Stimulated activated CD4-positive, alpha-beta T cell treated with anti-CD3 and anti-CD28 coated beads, Interleukin-4, amount 100 ng/mL, for 1 hour (primary cell): ENCODE measurements around the gene GYPE.
"Not testable (repeated sequence)": the region's sequence is repeated elsewhere in the genome, so short reads cannot be mapped to it uniquely, and the experiment has no call there.

ENCODE experiments used
- DNase-seq: peaks from one replicate; pipeline ENCODE4 v3.0.0-alpha.2; 2020

The GYPE gene

GRCh38 chr4:143869925-143870324, 35.4 kb downstream of the GYPE start:
- DNase-seq: not testable (repeated sequence)

GRCh38 chr4:143862716-143863115, 42.6 kb downstream of the GYPE start:
- not testable (repeated sequence) for DNase-seq

- no peak for DNase-seq
Measured at GRCh38 chr4:143858456-143858855, 46.9 kb downstream of the GYPE start.

DNA sequence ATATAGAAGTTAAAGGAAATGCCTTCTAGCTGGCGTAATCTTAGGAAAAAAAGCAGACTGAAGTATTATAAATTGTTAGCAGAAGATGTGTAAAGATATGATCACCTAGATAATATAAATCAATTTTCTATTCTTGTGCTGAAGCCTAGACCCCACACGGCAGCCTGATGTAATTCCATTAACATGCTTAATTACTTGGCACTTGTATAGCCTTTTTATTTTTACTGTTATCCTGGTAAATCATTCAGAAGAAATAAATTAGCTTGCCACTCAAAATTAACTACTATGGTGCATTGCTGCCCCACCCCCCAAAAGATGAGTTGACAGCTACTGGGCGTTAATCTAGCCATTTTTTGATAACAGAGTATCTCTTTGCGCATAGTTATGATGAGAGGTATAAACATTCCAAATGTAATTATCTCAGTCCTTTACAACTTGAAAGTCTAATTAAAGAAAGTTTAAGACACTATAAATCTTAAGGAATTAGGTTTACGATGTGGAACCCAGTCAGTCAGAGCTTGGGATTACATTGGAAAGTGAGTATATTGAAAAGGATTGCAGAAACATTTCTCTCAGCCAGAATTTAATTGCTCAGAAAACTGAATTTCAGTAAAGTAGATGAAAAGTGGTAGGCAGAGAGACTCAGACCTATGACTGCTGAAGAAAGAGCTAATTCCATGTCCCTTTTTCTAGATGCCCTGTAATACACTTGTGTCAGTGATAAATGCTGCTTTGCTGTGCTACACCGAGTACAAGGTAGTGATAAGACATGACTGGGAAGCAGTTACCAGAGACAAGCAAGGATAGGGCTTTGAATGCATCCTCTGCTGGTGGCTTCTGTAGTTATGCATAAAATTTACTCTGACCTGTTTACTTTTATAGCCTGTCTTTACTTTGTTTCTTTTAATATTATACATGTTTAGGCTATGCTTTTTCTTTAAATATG, 47.7 kb downstream of the GYPE start:
- not testable (repeated sequence) for DNase-seq

DNA sequence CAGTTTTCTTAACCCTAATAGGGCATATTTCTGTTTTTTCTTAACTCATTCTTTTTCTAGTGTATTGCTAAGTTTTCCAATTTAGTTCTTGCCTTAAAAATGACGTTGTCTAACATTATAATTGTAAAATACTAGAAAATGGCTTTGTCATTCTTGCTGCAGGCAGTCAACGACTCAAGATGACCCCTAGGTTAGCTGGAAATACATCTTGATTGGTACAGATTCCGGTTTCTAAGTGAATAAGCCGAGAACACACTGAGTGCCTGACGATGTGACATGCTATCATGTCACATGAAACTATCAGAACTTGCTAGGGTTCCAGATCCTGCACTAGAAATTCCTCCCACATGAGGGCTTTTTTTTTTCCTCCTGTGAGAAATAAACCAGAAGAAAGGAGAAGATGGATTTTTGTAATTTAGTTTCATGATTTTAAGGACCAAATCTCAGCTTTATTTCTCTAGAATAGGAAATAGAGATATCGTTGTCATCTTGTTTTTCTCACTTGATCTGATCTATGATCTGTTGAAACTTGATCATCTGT, 49.3 kb downstream of the GYPE start:
- not testable (repeated sequence) for DNase-seq

- DNase-seq: not testable (repeated sequence)
Measured at GRCh38 chr4:143854645-143855044, 50.7 kb downstream of the GYPE start.

- DNase-seq: not testable (repeated sequence)
Measured at GRCh38 chr4:143849296-143849695, 56.1 kb downstream of the GYPE start.

DNA sequence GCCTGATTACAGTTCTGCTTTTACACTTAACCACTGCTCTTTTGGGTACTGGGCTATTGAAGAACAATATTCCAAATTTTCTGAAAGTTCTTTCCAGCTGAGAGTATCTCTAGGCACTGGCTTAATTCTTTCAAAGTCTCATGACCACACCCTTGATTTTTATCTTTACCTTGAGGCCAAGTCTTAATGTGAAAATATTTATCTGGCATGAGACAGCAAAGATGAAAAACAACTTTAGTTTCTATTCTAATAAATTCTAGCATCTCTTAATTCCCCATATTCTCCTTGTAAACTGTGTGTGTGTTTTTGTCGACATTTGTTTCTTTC, 61.9 kb downstream of the GYPE start:
- DNase-seq: not testable (repeated sequence)

DNA sequence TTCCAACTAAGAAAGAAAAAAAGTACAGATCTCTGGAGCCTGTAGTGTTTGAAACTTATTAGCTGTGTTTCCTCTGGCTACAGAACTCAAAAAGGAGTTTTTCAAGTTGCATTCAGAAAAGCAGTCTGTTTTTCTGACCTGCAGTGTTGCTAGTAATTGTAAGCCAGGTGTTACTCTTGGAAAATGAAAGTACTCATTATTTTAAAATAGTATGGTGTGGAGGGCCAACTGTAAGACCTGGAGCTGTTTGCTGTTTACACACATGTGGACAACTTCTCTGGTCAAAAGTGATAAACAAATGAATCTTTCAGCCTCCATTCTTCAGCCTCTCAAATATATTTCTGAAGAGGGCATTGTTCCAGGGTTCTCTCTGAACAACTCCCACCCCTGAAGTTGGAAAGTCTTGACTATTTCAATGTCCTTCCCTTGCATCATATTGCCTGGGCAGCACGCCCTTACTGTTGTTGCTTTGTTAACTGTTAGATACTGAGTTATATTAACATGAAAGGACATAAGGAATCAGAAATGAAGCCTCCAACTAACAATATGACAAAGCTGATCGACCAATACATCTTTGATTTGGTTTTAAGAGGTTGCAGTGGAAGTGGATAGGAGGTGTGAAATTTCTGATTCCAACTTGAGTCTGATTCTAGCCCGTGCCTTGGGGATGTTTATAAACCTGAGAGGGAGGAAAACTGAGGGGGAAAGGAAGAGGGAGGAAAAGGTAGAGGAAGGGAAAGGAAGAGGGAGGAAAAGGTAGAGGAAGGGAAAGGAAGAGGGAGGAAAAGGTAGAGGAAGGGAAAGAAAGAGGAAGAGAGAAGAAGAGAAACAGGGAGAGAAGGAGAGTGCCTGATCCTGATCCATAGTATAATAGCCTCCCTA, 62.5 kb downstream of the GYPE start:
- not testable (repeated sequence) for DNase-seq

DNA sequence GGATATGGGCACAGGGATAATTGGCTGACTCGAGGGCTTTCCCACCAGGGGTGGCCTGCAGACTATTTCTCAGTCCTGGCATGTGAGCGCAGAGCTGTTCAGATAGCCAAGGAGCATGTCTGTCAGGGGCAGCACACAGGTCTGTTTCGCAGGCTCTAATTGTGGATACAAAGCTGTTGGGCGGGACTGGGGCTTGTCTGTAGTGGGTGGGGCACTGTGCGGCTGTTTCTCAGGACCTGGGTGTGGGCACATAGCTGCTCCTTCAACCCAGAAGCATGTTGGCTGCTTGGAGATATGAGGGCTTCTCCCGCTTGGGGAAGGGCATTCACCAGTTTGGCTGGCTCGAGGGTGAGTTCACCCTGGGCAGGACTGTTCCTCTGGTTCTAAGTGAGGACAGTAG, 65.9 kb downstream of the GYPE start:
- DNase-seq: not testable (repeated sequence)

GRCh38 chr4:143834196-143834595, 71.2 kb downstream of the GYPE start:
- not testable (repeated sequence) for DNase-seq

- not testable (repeated sequence) for DNase-seq
Measured at GRCh38 chr4:143833676-143834075, 71.7 kb downstream of the GYPE start.

- not testable (repeated sequence) for DNase-seq
Measured at GRCh38 chr4:143830576-143830975, 74.8 kb downstream of the GYPE start.

DNA sequence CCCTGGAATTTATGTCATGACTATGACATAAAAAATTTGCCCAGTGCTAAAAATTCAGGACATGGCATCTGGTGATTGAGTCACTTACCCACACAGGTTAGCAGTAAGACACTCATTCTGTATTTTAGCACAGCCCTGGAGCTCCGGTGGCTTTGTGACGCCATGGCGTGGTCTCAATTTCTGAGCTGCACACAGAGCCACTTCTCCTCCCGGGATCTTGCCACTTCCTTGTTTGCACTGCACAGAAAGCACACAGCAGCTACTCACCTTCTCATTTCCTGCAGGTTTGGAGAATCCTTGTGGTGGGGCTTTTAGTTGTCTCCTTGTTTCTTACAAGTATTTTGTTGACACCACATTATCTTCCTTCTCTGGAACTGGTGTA, 76.1 kb downstream of the GYPE start:
- DNase-seq: not testable (repeated sequence)
